WTC11 (cell line): Measurements from ENCODE around the gene PSMD10. TPM values are rescaled to one million over a fixed set of nuclear protein-coding genes. Genes with fewer than 3 reads are reported as not detected.

Source experiments
- ATAC-seq: fragments of 200-7000 bp; cut with Tn5 transposase; 2 replicates; pipeline ENCODE4 v1.10.0; 2021; ENCODE audit warnings: mild to moderate bottlenecking, moderate library complexity
- CTCF ChIA-PET: fragments of 300-600 bp; sonication (Branson Sonifier 250); formaldehyde crosslinking; loops from one replicate; lab custom pipeline; 2021; ENCODE audit warnings: antibody characterized with exemption; lab: Charles Lee
- POLR2A ChIA-PET: fragments of 350-600 bp; sonication (Branson Sonifier 250); formaldehyde crosslinking; loops from one replicate; lab custom pipeline; 2021; ENCODE audit warnings: antibody characterized with exemption; lab: Charles Lee
- DNase-seq: peaks from one replicate; pipeline ENCODE4 v3.0.0; 2021; ENCODE audit warnings: low spot score
- H3K27ac Mint-ChIP-seq: 2 replicates; pipeline ENCODE4 v1.8.0; 2021; ENCODE audit warnings: mixed read lengths
- H3K27me3 Mint-ChIP-seq: 2 replicates; pipeline ENCODE4 v1.8.0; 2021; ENCODE audit warnings: low read depth, mild to moderate bottlenecking, moderate library complexity, mixed read lengths
- H3K36me3 Mint-ChIP-seq: 2 replicates; pipeline ENCODE4 v1.8.0; 2021; ENCODE audit warnings: mixed read lengths
- H3K4me1 Mint-ChIP-seq: 2 replicates; pipeline ENCODE4 v1.8.0; 2022; ENCODE audit warnings: mixed read lengths
- H3K4me3 Mint-ChIP-seq: 2 replicates; pipeline ENCODE4 v1.8.0; 2021; ENCODE audit warnings: mild to moderate bottlenecking, moderate library complexity, mixed read lengths
- H3K9me3 Mint-ChIP-seq: 2 replicates; pipeline ENCODE4 v1.8.0; 2021; ENCODE audit warnings: mixed read lengths
- AFF4 ChIP-seq: sonication (generic); formaldehyde crosslinking; IDR thresholded peaks from 2 replicates; pipeline ENCODE4 v1.8.1; 2023; ENCODE audit warnings: mild to moderate bottlenecking, missing genetic modification reagents, borderline replicate concordance
- ATF6 ChIP-seq: sonication (generic); formaldehyde crosslinking; IDR thresholded peaks from 2 replicates; pipeline ENCODE4 v1.8.1; 2023; ENCODE audit warnings: mild to moderate bottlenecking, missing genetic modification reagents
- E2F5 ChIP-seq: sonication (generic); formaldehyde crosslinking; IDR thresholded peaks from 2 replicates; pipeline ENCODE4 v1.8.1; 2022; ENCODE audit warnings: mild to moderate bottlenecking, moderate library complexity, missing genetic modification reagents
- HMGA2 ChIP-seq: fragments of 250-450 bp; sonication (Bioruptor Pico); IDR thresholded peaks from 2 replicates; pipeline ENCODE4 v1.4.0; 2021; ENCODE audit warnings: mild to moderate bottlenecking, moderate library complexity
- IRF1 ChIP-seq: sonication (generic); formaldehyde crosslinking; IDR thresholded peaks from 2 replicates; pipeline ENCODE4 v1.8.0; 2023; ENCODE audit warnings: missing genetic modification reagents
- NFE2L1 ChIP-seq: sonication (generic); formaldehyde crosslinking; IDR thresholded peaks from 2 replicates; pipeline ENCODE4 v1.8.1; 2023; ENCODE audit warnings: missing genetic modification reagents
- NR2C2 ChIP-seq: sonication (generic); formaldehyde crosslinking; IDR thresholded peaks from 2 replicates; pipeline ENCODE4 v1.8.0; 2022; ENCODE audit warnings: mild to moderate bottlenecking, missing genetic modification reagents
- PREB ChIP-seq: sonication (generic); formaldehyde crosslinking; IDR thresholded peaks from 2 replicates; pipeline ENCODE4 v1.8.1; 2022; ENCODE audit warnings: mild to moderate bottlenecking, missing genetic modification reagents, moderate library complexity, borderline replicate concordance
- RORB ChIP-seq: fragments of 250-450 bp; sonication (Bioruptor Pico); IDR thresholded peaks from 2 replicates; pipeline ENCODE4 v1.9.0; 2021; ENCODE audit warnings: mild to moderate bottlenecking
- SP1 ChIP-seq: sonication (generic); formaldehyde crosslinking; conservative IDR thresholded peaks from 2 replicates; pipeline ENCODE4 v1.8.1; 2022; ENCODE audit warnings: missing genetic modification reagents
- TCF7 ChIP-seq: sonication (generic); formaldehyde crosslinking; IDR thresholded peaks from 2 replicates; pipeline ENCODE4 v1.8.0; 2022; ENCODE audit warnings: mild to moderate bottlenecking, low read depth, missing genetic modification reagents, moderate library complexity
- TEAD4 ChIP-seq: sonication (generic); formaldehyde crosslinking; IDR thresholded peaks from 2 replicates; pipeline ENCODE4 v1.8.0; 2022; ENCODE audit warnings: mild to moderate bottlenecking, missing genetic modification reagents
- USF2 ChIP-seq: sonication (generic); formaldehyde crosslinking; IDR thresholded peaks from 2 replicates; pipeline ENCODE4 v1.8.1; 2023; ENCODE audit warnings: mild to moderate bottlenecking, missing genetic modification reagents, moderate library complexity
- ZNF281 ChIP-seq: sonication (generic); formaldehyde crosslinking; IDR thresholded peaks from 2 replicates; pipeline ENCODE4 v1.8.0; 2023; ENCODE audit warnings: mild to moderate bottlenecking, missing genetic modification reagents
- ZNF317 ChIP-seq: sonication (generic); formaldehyde crosslinking; IDR thresholded peaks from 2 replicates; pipeline ENCODE4 v1.8.1; 2023; ENCODE audit warnings: low read depth, mild to moderate bottlenecking, moderate library complexity, missing genetic modification reagents, borderline replicate concordance
- ZNF396 ChIP-seq: fragments of 250-450 bp; sonication (Bioruptor Pico); IDR thresholded peaks from 2 replicates; pipeline ENCODE4 v1.8.0; 2021; ENCODE audit warnings: mild to moderate bottlenecking, moderate library complexity, borderline replicate concordance
- ZNF423 ChIP-seq: fragments of 250-450 bp; sonication (Bioruptor Pico); IDR thresholded peaks from 2 replicates; pipeline ENCODE4 v2.1.2; 2022; ENCODE audit warnings: mild to moderate bottlenecking, moderate library complexity
- ZSCAN18 ChIP-seq: fragments of 250-450 bp; sonication (Bioruptor Pico); IDR thresholded peaks from 2 replicates; pipeline ENCODE4 v2.1.2; 2022; ENCODE audit warnings: mild to moderate bottlenecking, moderate library complexity
- total RNA-seq: library from RNA; stranded (reverse); gene quantifications from 3 replicates; pipeline ENCODE4 v1.2.3, GENCODE V29; 2021

The PSMD10 gene
- total RNA-seq, 1 experiment from 2014 or later, result 56.4 TPM

- ChIA-PET CTCF (no interaction called here), POLR2A (no interaction called here)
- Mint-ChIP-seq H3K9me3 (no peaks in the 10 kb centered on the region), H3K4me3 (no peak overlapping the region), H3K4me1 (no peaks in the 10 kb centered on the region), H3K27me3 (no peaks in the 10 kb centered on the region), H3K36me3 (peaks cover 9% of the 10 kb centered on the region), H3K27ac (no peak overlapping the region)
- DNase-seq, result no peak
- TF ChIP-seq ZNF281 (CRISPR knock-in tag) (no peak), TEAD4 (no peak), HMGA2 (no peak), TCF7 (no peak), IRF1 (no peak), NFE2L1 (CRISPR knock-in tag) (no peak), ZNF396 (CRISPR knock-in tag) (no peak), SP1 (CRISPR knock-in tag) (no peak), E2F5 (CRISPR knock-in tag) (no peak), ZSCAN18 (CRISPR knock-in tag) (no peak), PREB (CRISPR knock-in tag) (no peak), AFF4 (no peak), ZNF317 (CRISPR knock-in tag) (no peak), USF2 (CRISPR knock-in tag) (no peak), NR2C2 (CRISPR knock-in tag) (no peak), ZNF423 (CRISPR knock-in tag) (no peak), ATF6 (no peak), RORB (no peak)
- no peak for ATAC-seq
Measured at GRCh38 chrX:108081110-108081509, 10.2 kb downstream of the PSMD10 start.
